CD4-positive, alpha-beta T cell treated with Interleukin-17A for 4 hours (primary cell): ENCODE results near the gene PLIN4.

Experiments
- DNase-seq: peaks from one replicate; pipeline ENCODE4 v3.0.0-alpha.2; 2020; ENCODE audit warnings: mixed read lengths

PLIN4 gene

GRCh38 chr19:4524808-4525562 lies 6.7 kb upstream of the PLIN4 start:
- DNase-seq = peak; percentile 75

- DNase-seq = peak; percentile 43
These were observed 5.2 kb upstream of the PLIN4 start for GRCh38 chr19:4523306-4524110.

- DNase-seq = no peak
These were observed 4.2 kb upstream of the PLIN4 start for GRCh38 chr19:4522291-4523002.

- DNase-seq = no peak
These were observed 3.6 kb upstream of the PLIN4 start for GRCh38 chr19:4521888-4522242.

- DNase-seq = no peak
These were observed 3.0 kb upstream of the PLIN4 start for GRCh38 chr19:4521170-4521887.

- DNase-seq = no peak
These were observed 1.4 kb upstream of the PLIN4 start for GRCh38 chr19:4519521-4520277.

- DNase-seq = no peak
These were observed 848 bp upstream of the PLIN4 start for GRCh38 chr19:4519172-4519496.

- no peak for DNase-seq
These were observed 732 bp downstream of the PLIN4 start for GRCh38 chr19:4517451-4518057.

- DNase-seq = no peak
These were observed 1.4 kb downstream of the PLIN4 start for GRCh38 chr19:4516939-4517300.

- DNase-seq = no peak
These were observed 1.9 kb downstream of the PLIN4 start for GRCh38 chr19:4516199-4516938.

- DNase-seq = no peak
These were observed 2.6 kb downstream of the PLIN4 start for GRCh38 chr19:4515732-4516131.

GRCh38 chr19:4513248-4513647 lies 5.0 kb downstream of the PLIN4 start:
- no peak for DNase-seq

- DNase-seq = no peak
These were observed 6.2 kb downstream of the PLIN4 start for GRCh38 chr19:4512070-4512469.

GRCh38 chr19:4511300-4512054 lies 6.8 kb downstream of the PLIN4 start:
- no peak for DNase-seq

- DNase-seq = no peak
These were observed 7.6 kb downstream of the PLIN4 start for GRCh38 chr19:4510435-4511255.

GRCh38 chr19:4508698-4509097 lies 9.6 kb downstream of the PLIN4 start:
- DNase-seq = no peak

GRCh38 chr19:4507804-4508203 lies 10.5 kb downstream of the PLIN4 start:
- no peak for DNase-seq

GRCh38 chr19:4507150-4507452 lies 11.2 kb downstream of the PLIN4 start:
- DNase-seq = no peak

- DNase-seq = no peak
These were observed 11.7 kb downstream of the PLIN4 start for GRCh38 chr19:4506449-4507149.
